WTC11 (cell line): ENCODE data around the gene FER. TPM values are rescaled to one million over a fixed set of nuclear protein-coding genes. Genes with fewer than 3 reads are reported as not detected.

Experiments
- ATAC-seq: fragments of 200-7000 bp; cut with Tn5 transposase; 2 replicates; pipeline ENCODE4 v1.10.0; 2021; ENCODE audit warnings: mild to moderate bottlenecking, moderate library complexity
- CTCF ChIA-PET: fragments of 300-600 bp; sonication (Branson Sonifier 250); formaldehyde crosslinking; loops from one replicate; lab custom pipeline; 2021; ENCODE audit warnings: antibody characterized with exemption; lab: Charles Lee
- POLR2A ChIA-PET: fragments of 350-600 bp; sonication (Branson Sonifier 250); formaldehyde crosslinking; loops from one replicate; lab custom pipeline; 2021; ENCODE audit warnings: antibody characterized with exemption; lab: Charles Lee
- DNase-seq: peaks from one replicate; pipeline ENCODE4 v3.0.0; 2021; ENCODE audit warnings: low spot score
- H3K27ac Mint-ChIP-seq: 2 replicates; pipeline ENCODE4 v1.8.0; 2021; ENCODE audit warnings: mixed read lengths
- H3K27me3 Mint-ChIP-seq: 2 replicates; pipeline ENCODE4 v1.8.0; 2021; ENCODE audit warnings: low read depth, mild to moderate bottlenecking, moderate library complexity, mixed read lengths
- H3K36me3 Mint-ChIP-seq: 2 replicates; pipeline ENCODE4 v1.8.0; 2021; ENCODE audit warnings: mixed read lengths
- H3K4me1 Mint-ChIP-seq: 2 replicates; pipeline ENCODE4 v1.8.0; 2022; ENCODE audit warnings: mixed read lengths
- H3K4me3 Mint-ChIP-seq: 2 replicates; pipeline ENCODE4 v1.8.0; 2021; ENCODE audit warnings: mild to moderate bottlenecking, moderate library complexity, mixed read lengths
- H3K9me3 Mint-ChIP-seq: 2 replicates; pipeline ENCODE4 v1.8.0; 2021; ENCODE audit warnings: mixed read lengths
- EMX1 ChIP-seq: fragments of 250-450 bp; sonication (Bioruptor Pico); IDR thresholded peaks from 2 replicates; pipeline ENCODE4 v1.8.0; 2021; ENCODE audit warnings: mild to moderate bottlenecking
- FOXJ3 ChIP-seq: sonication (generic); formaldehyde crosslinking; IDR thresholded peaks from 2 replicates; pipeline ENCODE4 v1.9.0; 2021; ENCODE audit warnings: missing genetic modification reagents, mild to moderate bottlenecking, borderline replicate concordance
- JAZF1 ChIP-seq: fragments of 250-450 bp; sonication (Bioruptor Pico); IDR thresholded peaks from 2 replicates; pipeline ENCODE4 v1.9.0; 2021; ENCODE audit warnings: moderate library complexity, mild to moderate bottlenecking, inconsistent platforms
- KAT7 ChIP-seq: sonication (generic); formaldehyde crosslinking; IDR thresholded peaks from 2 replicates; pipeline ENCODE4 v1.8.1; 2023; ENCODE audit warnings: missing genetic modification reagents, mild to moderate bottlenecking, borderline replicate concordance
- NFATC4 ChIP-seq: fragments of 250-450 bp; sonication (Bioruptor Pico); IDR thresholded peaks from 2 replicates; pipeline ENCODE4 v1.9.0; 2021; ENCODE audit warnings: mild to moderate bottlenecking
- NFYB ChIP-seq: sonication (generic); formaldehyde crosslinking; conservative IDR thresholded peaks from 2 replicates; pipeline ENCODE4 v1.8.0; 2022; ENCODE audit warnings: low read depth, missing genetic modification reagents
- OVOL2 ChIP-seq: fragments of 250-450 bp; sonication (Bioruptor Pico); IDR thresholded peaks from 2 replicates; pipeline ENCODE4 v1.9.0; 2021; ENCODE audit warnings: mild to moderate bottlenecking, borderline replicate concordance
- RORB ChIP-seq: fragments of 250-450 bp; sonication (Bioruptor Pico); IDR thresholded peaks from 2 replicates; pipeline ENCODE4 v1.9.0; 2021; ENCODE audit warnings: mild to moderate bottlenecking
- SMAD3 ChIP-seq: sonication (generic); formaldehyde crosslinking; IDR thresholded peaks from 2 replicates; pipeline ENCODE4 v1.8.0; 2022; ENCODE audit warnings: missing genetic modification reagents, mild to moderate bottlenecking, borderline replicate concordance
- total RNA-seq: library from RNA; stranded (reverse); gene quantifications from 3 replicates; pipeline ENCODE4 v1.2.3, GENCODE V29; 2021
- TF ChIP-seq, protein P1 (sequence below): sonication (generic); formaldehyde crosslinking; IDR thresholded peaks from 2 replicates; pipeline ENCODE4 v1.8.0; 2022; ENCODE audit warnings: missing genetic modification reagents
- TF ChIP-seq, protein P2 (sequence below): sonication (generic); formaldehyde crosslinking; IDR thresholded peaks from 2 replicates; pipeline ENCODE4 v1.8.1; 2023; ENCODE audit warnings: mild to moderate bottlenecking, moderate library complexity, missing genetic modification reagents
- TF ChIP-seq, protein P3 (sequence below): sonication (generic); formaldehyde crosslinking; IDR thresholded peaks from 2 replicates; pipeline ENCODE4 v1.8.0; 2023; ENCODE audit warnings: missing genetic modification reagents
- TF ChIP-seq, protein P4 (sequence below): fragments of 250-450 bp; sonication (Bioruptor Pico); IDR thresholded peaks from 2 replicates; pipeline ENCODE4 v1.9.0; 2021; ENCODE audit warnings: mild to moderate bottlenecking, borderline replicate concordance
- TF ChIP-seq, protein P5 (sequence below): fragments of 250-450 bp; sonication (Bioruptor Pico); conservative IDR thresholded peaks from 2 replicates; pipeline ENCODE4 v1.9.0; 2021; ENCODE audit warnings: mild to moderate bottlenecking
- TF ChIP-seq, protein P6 (sequence below): sonication (generic); formaldehyde crosslinking; IDR thresholded peaks from 2 replicates; pipeline ENCODE4 v1.8.0; 2022; ENCODE audit warnings: mild to moderate bottlenecking, missing genetic modification reagents
- TF ChIP-seq, protein P7 (sequence below): sonication (generic); formaldehyde crosslinking; IDR thresholded peaks from 2 replicates; pipeline ENCODE4 v1.8.1; 2023; ENCODE audit warnings: mild to moderate bottlenecking, missing genetic modification reagents
- TF ChIP-seq, protein P8 (sequence below): fragments of 200-600 bp; IDR thresholded peaks from 2 replicates; pipeline ENCODE4 v1.8.0; 2022; ENCODE audit warnings: antibody characterized with exemption

FER gene
- total RNA-seq, 1 experiment from 2014 or later, result 13.8 TPM

DNA sequence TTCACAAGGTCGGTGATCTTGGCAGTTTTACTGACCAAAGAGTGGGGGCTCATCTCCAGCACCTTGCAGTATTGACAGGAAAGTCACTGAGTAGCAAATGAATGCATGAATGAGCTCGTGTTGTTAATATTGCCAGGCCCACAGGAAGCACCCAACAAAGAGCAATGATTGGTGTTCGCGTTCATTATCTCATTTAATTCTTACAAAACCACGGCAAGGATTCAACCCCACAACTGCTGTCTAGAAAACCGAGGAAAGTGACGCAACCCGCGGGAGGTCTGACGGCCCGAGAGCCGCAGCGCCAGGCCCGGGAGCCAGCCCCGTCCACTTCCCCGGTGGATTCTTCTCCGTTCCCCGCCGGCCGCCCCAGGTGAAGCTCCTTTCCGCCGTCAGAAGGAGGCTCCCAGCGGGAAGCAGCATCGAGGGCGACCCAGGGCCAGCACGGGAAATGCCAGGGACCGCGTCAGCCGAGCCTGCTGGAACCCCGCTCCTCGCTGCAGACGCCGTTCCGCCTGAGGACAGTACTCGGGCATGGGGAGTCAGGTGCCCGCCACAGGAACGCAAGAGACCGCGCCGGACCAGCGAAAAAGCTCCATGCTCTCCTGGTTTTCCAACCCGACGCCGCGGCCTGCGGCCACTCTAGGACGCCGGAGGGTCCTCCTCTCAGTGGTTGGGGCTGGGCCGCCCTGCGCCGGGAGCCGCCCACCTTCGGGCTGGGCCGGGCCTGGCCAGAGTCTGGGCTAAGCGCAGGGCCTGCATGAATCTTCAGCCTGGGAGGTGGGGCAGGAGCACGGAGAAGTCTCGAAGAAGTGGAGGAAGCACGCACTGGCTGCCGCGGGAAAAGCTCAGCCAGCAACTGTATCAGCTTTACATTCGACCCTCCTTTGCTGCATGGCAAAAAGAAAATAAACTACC is 19.8 kb upstream of the FER start:
- peak; percentile 92 for DNase-seq
- Mint-ChIP-seq H3K27ac (peak overlapping the region; percentile 80), H3K36me3 (no peaks in the 10 kb centered on the region), H3K27me3 (no peaks in the 10 kb centered on the region), H3K9me3 (no peaks in the 10 kb centered on the region), H3K4me3 (peak overlapping the region; percentile 80), H3K4me1 (peaks cover 37% of the 10 kb centered on the region)
- ATAC-seq, result peak; percentile 100
- POLR2A ChIA-PET, result interaction anchor here (0.6 to 4.1 kb wide), 11 partner anchors 21 to 548 kb away, joined by 3 to 54 read pairs (median 4); partner anchors contain the start of genes FBXL17 and FER
- CTCF ChIA-PET, result interaction anchor here (0.6 to 1.7 kb wide), 4 partner anchors 10 to 86 kb away, joined by 3 to 8 read pairs (median 4); no protein-coding TSS in a partner anchor
- TF ChIP-seq FOXJ3 (no peak), NFATC4 (0 out of 2 replicates have a peak, but pooled peaks have one; percentile 28), SMAD3 (CRISPR knock-in tag) (no peak), KAT7 (CRISPR knock-in tag) (peak; percentile 81), NFYB (CRISPR knock-in tag) (no peak), EMX1 (CRISPR knock-in tag) (no peak), OVOL2 (CRISPR knock-in tag) (no peak), RORB (CRISPR knock-in tag) (no peak), JAZF1 (CRISPR knock-in tag) (no peak)
- TF ChIP-seq, protein P1, sequence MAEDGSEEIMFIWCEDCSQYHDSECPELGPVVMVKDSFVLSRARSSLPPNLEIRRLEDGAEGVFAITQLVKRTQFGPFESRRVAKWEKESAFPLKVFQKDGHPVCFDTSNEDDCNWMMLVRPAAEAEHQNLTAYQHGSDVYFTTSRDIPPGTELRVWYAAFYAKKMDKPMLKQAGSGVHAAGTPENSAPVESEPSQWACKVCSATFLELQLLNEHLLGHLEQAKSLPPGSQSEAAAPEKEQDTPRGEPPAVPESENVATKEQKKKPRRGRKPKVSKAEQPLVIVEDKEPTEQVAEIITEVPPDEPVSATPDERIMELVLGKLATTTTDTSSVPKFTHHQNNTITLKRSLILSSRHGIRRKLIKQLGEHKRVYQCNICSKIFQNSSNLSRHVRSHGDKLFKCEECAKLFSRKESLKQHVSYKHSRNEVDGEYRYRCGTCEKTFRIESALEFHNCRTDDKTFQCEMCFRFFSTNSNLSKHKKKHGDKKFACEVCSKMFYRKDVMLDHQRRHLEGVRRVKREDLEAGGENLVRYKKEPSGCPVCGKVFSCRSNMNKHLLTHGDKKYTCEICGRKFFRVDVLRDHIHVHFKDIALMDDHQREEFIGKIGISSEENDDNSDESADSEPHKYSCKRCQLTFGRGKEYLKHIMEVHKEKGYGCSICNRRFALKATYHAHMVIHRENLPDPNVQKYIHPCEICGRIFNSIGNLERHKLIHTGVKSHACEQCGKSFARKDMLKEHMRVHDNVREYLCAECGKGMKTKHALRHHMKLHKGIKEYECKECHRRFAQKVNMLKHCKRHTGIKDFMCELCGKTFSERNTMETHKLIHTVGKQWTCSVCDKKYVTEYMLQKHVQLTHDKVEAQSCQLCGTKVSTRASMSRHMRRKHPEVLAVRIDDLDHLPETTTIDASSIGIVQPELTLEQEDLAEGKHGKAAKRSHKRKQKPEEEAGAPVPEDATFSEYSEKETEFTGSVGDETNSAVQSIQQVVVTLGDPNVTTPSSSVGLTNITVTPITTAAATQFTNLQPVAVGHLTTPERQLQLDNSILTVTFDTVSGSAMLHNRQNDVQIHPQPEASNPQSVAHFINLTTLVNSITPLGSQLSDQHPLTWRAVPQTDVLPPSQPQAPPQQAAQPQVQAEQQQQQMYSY, result peak; percentile 88
- TF ChIP-seq, protein P2, sequence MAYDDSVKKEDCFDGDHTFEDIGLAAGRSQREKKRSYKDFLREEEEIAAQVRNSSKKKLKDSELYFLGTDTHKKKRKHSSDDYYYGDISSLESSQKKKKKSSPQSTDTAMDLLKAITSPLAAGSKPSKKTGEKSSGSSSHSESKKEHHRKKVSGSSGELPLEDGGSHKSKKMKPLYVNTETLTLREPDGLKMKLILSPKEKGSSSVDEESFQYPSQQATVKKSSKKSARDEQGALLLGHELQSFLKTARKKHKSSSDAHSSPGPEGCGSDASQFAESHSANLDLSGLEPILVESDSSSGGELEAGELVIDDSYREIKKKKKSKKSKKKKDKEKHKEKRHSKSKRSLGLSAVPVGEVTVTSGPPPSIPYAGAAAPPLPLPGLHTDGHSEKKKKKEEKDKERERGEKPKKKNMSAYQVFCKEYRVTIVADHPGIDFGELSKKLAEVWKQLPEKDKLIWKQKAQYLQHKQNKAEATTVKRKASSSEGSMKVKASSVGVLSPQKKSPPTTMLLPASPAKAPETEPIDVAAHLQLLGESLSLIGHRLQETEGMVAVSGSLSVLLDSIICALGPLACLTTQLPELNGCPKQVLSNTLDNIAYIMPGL (CRISPR knock-in tag), result peak; percentile 97
- TF ChIP-seq, protein P3, sequence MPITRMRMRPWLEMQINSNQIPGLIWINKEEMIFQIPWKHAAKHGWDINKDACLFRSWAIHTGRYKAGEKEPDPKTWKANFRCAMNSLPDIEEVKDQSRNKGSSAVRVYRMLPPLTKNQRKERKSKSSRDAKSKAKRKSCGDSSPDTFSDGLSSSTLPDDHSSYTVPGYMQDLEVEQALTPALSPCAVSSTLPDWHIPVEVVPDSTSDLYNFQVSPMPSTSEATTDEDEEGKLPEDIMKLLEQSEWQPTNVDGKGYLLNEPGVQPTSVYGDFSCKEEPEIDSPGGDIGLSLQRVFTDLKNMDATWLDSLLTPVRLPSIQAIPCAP, result no peak
- TF ChIP-seq, protein P4, sequence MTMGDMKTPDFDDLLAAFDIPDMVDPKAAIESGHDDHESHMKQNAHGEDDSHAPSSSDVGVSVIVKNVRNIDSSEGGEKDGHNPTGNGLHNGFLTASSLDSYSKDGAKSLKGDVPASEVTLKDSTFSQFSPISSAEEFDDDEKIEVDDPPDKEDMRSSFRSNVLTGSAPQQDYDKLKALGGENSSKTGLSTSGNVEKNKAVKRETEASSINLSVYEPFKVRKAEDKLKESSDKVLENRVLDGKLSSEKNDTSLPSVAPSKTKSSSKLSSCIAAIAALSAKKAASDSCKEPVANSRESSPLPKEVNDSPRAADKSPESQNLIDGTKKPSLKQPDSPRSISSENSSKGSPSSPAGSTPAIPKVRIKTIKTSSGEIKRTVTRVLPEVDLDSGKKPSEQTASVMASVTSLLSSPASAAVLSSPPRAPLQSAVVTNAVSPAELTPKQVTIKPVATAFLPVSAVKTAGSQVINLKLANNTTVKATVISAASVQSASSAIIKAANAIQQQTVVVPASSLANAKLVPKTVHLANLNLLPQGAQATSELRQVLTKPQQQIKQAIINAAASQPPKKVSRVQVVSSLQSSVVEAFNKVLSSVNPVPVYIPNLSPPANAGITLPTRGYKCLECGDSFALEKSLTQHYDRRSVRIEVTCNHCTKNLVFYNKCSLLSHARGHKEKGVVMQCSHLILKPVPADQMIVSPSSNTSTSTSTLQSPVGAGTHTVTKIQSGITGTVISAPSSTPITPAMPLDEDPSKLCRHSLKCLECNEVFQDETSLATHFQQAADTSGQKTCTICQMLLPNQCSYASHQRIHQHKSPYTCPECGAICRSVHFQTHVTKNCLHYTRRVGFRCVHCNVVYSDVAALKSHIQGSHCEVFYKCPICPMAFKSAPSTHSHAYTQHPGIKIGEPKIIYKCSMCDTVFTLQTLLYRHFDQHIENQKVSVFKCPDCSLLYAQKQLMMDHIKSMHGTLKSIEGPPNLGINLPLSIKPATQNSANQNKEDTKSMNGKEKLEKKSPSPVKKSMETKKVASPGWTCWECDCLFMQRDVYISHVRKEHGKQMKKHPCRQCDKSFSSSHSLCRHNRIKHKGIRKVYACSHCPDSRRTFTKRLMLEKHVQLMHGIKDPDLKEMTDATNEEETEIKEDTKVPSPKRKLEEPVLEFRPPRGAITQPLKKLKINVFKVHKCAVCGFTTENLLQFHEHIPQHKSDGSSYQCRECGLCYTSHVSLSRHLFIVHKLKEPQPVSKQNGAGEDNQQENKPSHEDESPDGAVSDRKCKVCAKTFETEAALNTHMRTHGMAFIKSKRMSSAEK (CRISPR knock-in tag), result no peak
- TF ChIP-seq, protein P5, sequence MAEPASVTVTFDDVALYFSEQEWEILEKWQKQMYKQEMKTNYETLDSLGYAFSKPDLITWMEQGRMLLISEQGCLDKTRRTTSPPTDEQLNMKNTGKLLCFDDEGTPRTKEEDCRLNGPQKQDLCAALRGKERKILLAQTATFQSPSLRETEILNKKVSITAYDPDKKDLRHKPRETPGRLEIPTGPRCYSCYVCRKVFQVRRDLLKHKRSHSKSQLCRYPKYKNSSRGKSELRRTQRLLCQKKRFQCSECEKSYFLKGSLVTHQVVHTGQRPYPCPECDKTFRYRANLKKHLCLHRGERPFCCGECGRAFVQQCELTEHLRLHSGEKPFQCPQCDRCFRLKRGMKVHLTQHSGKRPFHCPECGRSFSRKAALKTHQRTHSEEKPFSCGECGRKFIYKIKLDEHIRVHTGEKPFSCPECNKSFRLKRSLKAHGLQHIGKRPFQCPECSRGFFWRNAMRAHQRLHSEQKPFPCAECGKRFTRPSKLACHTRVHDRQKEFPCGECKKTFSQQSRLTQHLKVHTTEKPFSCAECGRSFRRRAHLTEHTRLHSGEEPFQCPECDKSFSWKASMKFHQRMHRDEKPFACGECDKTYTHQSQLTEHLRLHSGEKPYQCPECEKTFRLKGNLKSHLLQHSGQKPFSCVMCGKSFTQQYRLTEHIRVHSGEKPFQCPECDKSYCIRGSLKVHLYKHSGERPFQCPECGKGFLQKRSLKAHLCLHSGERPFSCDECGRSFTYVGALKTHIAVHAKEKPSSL (CRISPR knock-in tag), result no peak
- TF ChIP-seq, protein P6, sequence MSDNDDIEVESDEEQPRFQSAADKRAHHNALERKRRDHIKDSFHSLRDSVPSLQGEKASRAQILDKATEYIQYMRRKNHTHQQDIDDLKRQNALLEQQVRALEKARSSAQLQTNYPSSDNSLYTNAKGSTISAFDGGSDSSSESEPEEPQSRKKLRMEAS (CRISPR knock-in tag), result peak; percentile 93
- TF ChIP-seq, protein P7, sequence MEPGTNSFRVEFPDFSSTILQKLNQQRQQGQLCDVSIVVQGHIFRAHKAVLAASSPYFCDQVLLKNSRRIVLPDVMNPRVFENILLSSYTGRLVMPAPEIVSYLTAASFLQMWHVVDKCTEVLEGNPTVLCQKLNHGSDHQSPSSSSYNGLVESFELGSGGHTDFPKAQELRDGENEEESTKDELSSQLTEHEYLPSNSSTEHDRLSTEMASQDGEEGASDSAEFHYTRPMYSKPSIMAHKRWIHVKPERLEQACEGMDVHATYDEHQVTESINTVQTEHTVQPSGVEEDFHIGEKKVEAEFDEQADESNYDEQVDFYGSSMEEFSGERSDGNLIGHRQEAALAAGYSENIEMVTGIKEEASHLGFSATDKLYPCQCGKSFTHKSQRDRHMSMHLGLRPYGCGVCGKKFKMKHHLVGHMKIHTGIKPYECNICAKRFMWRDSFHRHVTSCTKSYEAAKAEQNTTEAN, result peak; percentile 83; the same call in 1 of the 2 replicates
- TF ChIP-seq, protein P8, sequence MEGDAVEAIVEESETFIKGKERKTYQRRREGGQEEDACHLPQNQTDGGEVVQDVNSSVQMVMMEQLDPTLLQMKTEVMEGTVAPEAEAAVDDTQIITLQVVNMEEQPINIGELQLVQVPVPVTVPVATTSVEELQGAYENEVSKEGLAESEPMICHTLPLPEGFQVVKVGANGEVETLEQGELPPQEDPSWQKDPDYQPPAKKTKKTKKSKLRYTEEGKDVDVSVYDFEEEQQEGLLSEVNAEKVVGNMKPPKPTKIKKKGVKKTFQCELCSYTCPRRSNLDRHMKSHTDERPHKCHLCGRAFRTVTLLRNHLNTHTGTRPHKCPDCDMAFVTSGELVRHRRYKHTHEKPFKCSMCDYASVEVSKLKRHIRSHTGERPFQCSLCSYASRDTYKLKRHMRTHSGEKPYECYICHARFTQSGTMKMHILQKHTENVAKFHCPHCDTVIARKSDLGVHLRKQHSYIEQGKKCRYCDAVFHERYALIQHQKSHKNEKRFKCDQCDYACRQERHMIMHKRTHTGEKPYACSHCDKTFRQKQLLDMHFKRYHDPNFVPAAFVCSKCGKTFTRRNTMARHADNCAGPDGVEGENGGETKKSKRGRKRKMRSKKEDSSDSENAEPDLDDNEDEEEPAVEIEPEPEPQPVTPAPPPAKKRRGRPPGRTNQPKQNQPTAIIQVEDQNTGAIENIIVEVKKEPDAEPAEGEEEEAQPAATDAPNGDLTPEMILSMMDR, result no peak
